Peyer's patch (tissue), 4 donors: ENCODE measurements around the gene EDIL3. TPM values are rescaled to one million over a fixed set of nuclear protein-coding genes. Genes with fewer than 3 reads are reported as not detected.

Experiments used
- DNase-seq, 3 donors: peaks; one replicate each; pipeline ENCODE4 v3.0.0-alpha.2; 2017 to 2019
- H3K27ac ChIP-seq, 4 donors: fragments of 200-600 bp; sonication (generic); one replicate each; pipeline ENCODE4 v1.5.1; 2016 to 2019
- H3K27me3 ChIP-seq, 2 donors: fragments of 200-600 bp; sonication (generic); one replicate each; pipeline ENCODE4 v1.5.1; 2019
- H3K36me3 ChIP-seq, 3 donors: fragments of 200-600 bp; sonication (generic); one replicate each; pipeline ENCODE4 v1.5.1; 2016 to 2019
- H3K4me1 ChIP-seq, 4 donors: fragments of 200-600 bp; sonication (generic); one replicate each; pipeline ENCODE4 v1.5.1; 2016 to 2019
- H3K4me3 ChIP-seq, 4 donors: fragments of 200-600 bp; sonication (generic); 1 replicate in 3 of 4; 2 replicates in 1 of 4; pipeline ENCODE4 v1.5.1; 2016 to 2019; ENCODE audit warnings: mild to moderate bottlenecking in 1 of 4
- H3K9me3 ChIP-seq, 4 donors: fragments of 200-600 bp; sonication (generic); one replicate each; pipeline ENCODE4 v1.5.1; 2016 to 2019; ENCODE audit warnings: mild to moderate bottlenecking in 1 of 4
- POLR2A ChIP-seq, 2 donors: fragments of 450-650 bp; IDR thresholded peaks; one replicate each; pipeline ENCODE4 v1.5.1; 2017; ENCODE audit warnings: antibody characterized with exemption in 2 of 2, mild to moderate bottlenecking in 2 of 2, moderate library complexity in 2 of 2
- total RNA-seq, 4 donors: library from RNA; depleted of rRNA; stranded (reverse); fragments of >200 nt; gene quantifications; one replicate each; pipeline ENCODE4 v1.1.0, GENCODE V29; 2016
- TF ChIP-seq, protein P1 (sequence below), 6 experiments: fragments of 450-650 bp in 4 of 6; fragments of 200-600 bp in 2 of 6; sonication (generic) in 1 of 6; IDR thresholded peaks; one replicate each; pipeline ENCODE4 v1.5.1; 2017 to 2019; ENCODE audit warnings: antibody characterized with exemption in 6 of 6, mild to moderate bottlenecking in 3 of 6, moderate library complexity in 1 of 6

Gene EDIL3
- total RNA-seq, 4 donors from 2014 or later: 6.0 to 18.2 (median 6.4) TPM

DNA sequence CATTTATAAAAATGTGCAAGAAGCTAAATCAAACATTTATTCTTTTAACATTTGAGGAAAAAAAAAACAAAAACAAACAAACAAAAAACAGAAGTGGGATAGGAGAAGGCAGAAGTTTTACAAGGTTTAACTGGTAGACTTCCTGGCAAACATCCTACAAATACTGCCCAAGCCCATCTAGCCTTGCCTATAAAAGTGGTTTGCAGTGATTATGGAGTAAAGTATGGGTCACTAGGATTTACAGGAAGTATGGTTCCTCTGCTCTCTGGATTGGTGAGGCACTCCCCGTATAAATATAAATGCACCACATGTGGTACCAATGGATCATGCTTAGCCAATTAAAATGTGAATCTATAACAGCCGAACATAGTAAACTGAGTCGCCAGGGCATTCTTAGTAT, 291.9 kb downstream of the EDIL3 start:
- DNase-seq: no peak
- H3K27ac ChIP-seq: no peak overlapping the region
- H3K4me3 ChIP-seq: no peak overlapping the region
- no peaks in the 10 kb centered on the region for H3K27me3 ChIP-seq
- H3K4me1 ChIP-seq: no peaks in the 10 kb centered on the region
- H3K9me3 ChIP-seq: no peaks in the 10 kb centered on the region
- TF ChIP-seq POLR2A (IDR thresholded peaks at IDR 0.05): no peak
- TF ChIP-seq, protein P1, sequence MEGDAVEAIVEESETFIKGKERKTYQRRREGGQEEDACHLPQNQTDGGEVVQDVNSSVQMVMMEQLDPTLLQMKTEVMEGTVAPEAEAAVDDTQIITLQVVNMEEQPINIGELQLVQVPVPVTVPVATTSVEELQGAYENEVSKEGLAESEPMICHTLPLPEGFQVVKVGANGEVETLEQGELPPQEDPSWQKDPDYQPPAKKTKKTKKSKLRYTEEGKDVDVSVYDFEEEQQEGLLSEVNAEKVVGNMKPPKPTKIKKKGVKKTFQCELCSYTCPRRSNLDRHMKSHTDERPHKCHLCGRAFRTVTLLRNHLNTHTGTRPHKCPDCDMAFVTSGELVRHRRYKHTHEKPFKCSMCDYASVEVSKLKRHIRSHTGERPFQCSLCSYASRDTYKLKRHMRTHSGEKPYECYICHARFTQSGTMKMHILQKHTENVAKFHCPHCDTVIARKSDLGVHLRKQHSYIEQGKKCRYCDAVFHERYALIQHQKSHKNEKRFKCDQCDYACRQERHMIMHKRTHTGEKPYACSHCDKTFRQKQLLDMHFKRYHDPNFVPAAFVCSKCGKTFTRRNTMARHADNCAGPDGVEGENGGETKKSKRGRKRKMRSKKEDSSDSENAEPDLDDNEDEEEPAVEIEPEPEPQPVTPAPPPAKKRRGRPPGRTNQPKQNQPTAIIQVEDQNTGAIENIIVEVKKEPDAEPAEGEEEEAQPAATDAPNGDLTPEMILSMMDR (IDR thresholded peaks at IDR 0.05): no peak
- no peaks in the 10 kb centered on the region for H3K36me3 ChIP-seq

DNA sequence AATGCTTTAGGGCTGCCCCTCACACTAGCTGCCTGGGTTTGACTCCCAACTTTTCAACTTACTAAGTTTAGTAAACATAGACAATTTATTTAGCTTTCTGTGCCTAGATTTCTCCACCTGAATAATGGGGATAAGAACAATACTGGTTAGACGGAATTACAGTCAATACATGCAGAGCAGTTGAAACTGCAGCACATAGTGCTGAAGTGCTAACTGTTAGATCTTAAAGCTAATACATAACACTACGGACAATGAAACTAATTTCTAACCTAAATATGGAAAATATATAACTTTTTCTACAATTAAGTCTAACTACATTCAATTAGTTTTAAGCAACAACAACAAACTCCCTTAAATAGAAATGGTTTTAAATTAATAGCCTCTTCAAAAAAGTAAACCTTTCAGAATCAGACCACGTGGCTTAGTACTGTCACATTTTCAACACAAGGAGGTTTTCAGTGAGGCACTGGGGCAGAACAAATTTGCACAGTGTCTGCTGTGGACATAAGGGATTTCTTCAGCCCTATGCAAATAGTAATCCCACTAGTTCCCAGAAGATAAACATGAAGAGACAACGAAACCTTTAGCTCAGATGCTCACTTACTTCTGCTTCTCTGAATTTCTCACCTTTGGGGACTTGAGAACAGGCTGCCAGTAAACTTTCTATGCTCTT, 293.4 kb downstream of the EDIL3 start:
- no peak overlapping the region for H3K4me3 ChIP-seq
- TF ChIP-seq POLR2A (IDR thresholded peaks at IDR 0.05): no peak
- TF ChIP-seq, protein P1 (IDR thresholded peaks at IDR 0.05): no peak

DNA sequence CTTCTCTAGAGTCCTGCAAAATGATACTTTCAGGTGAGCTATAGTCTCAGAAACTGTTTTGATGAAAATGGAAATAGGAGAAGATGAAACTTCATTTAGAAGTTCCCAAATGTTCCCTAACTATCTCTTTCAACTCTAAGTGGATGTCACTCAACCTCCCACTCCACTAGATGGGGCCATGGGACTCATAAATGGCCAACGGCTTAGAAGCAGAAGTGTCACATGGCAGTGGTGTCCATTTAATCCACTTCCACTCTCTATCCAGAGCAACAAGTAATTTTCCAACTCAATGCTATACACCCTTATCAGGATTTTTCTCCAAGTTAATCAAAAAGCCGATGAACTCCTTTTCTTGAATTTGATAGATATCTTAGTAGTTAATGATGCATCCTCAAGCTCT, 295.7 kb downstream of the EDIL3 start:
- TF ChIP-seq, protein P1 (IDR thresholded peaks at IDR 0.05): no peak
- no peak for TF ChIP-seq POLR2A (IDR thresholded peaks at IDR 0.05)
- H3K4me1 ChIP-seq: no peaks in the 10 kb centered on the region
- H3K4me3 ChIP-seq: no peak overlapping the region
- H3K27me3 ChIP-seq: no peaks in the 10 kb centered on the region
- no peak overlapping the region for H3K27ac ChIP-seq
- no peaks in the 10 kb centered on the region for H3K9me3 ChIP-seq
- DNase-seq: no peak
- H3K36me3 ChIP-seq: no peaks in the 10 kb centered on the region

More for the DNA sequence above, 293.4 kb downstream of the EDIL3 start:
- no peaks in the 10 kb centered on the region for H3K36me3 ChIP-seq
- no peak overlapping the region for H3K27ac ChIP-seq
- H3K4me1 ChIP-seq: no peaks in the 10 kb centered on the region
- H3K27me3 ChIP-seq: no peaks in the 10 kb centered on the region
- no peak for DNase-seq
- H3K9me3 ChIP-seq: no peaks in the 10 kb centered on the region

DNA sequence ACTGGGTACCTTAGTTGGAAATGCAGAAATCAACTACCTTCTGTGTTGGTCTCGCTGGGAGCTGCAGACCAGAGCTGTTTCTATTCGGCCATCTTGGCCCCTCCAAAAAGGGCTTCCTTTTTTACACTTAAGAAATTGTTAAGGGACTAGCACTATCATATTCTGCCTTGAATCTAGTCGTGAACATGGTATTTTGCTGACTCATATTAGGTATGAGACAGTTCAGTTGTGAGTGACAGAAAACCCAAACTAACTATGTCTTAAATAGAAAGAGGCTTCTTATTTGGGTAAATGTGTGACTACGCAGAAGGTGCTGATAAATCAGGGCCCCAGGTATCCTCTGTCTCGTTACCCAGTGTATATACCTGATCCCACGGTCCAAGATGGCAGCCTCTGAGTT, 298.2 kb downstream of the EDIL3 start:
- Histone ChIP-seq H3K27me3 (no peaks in the 10 kb centered on the region), H3K4me3 (no peak overlapping the region), H3K4me1 (no peaks in the 10 kb centered on the region), H3K36me3 (no peaks in the 10 kb centered on the region), H3K9me3 (no peaks in the 10 kb centered on the region), H3K27ac (no peak overlapping the region)
- TF ChIP-seq POLR2A (IDR thresholded peaks at IDR 0.05): no peak
- TF ChIP-seq, protein P1 (IDR thresholded peaks at IDR 0.05): no peak
- no peak for DNase-seq

DNA sequence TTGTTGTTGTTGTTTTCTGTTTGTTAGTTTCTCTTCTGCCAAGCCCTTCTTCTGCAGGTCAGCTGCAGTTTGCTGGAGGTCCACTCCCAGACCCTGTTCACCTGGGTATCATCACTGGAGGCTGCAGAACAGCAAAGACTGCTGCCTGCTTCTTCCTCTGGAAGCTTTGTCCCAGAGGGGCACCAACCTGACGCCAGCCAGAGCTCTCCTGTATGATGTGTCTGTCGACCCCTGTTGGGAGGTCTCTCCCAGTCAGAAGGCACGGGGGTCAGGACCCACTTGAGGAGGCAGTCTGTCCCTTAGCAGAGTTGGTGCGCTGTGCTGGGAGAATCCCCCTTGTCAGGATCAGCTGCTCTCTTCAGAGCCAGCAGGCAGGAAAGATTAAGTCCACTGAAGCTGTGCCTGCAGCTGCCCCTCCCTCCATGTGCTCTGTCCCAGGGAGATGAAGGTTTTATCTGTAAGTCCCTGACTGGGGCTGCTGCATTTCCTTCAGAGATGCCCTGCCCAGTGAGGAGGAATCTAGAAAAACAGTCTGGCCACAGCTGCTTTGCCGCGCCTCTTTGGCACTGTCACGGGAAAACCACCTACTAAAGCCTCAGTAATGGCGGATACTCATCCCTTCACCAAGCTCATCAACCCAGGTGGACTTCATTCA, 299.2 kb downstream of the EDIL3 start:
- DNase-seq: no peak
- Histone ChIP-seq H3K4me1 (no peaks in the 10 kb centered on the region), H3K4me3 (no peak overlapping the region)

More for the DNA sequence above, 299.2 kb downstream of the EDIL3 start:
- H3K27me3 ChIP-seq: no peaks in the 10 kb centered on the region
- H3K9me3 ChIP-seq: no peaks in the 10 kb centered on the region
- H3K36me3 ChIP-seq: no peaks in the 10 kb centered on the region
- H3K27ac ChIP-seq: no peak overlapping the region
- TF ChIP-seq, protein P1 (IDR thresholded peaks at IDR 0.05): no peak
- no peak for TF ChIP-seq POLR2A (IDR thresholded peaks at IDR 0.05)
